Mesendoderm (in vitro differentiated cells): ENCODE data around the gene SFRP2.

Source experiments
- DNase-seq: peaks from one replicate; pipeline ENCODE4 v3.0.0; 2013
- H2AK5ac ChIP-seq: 2 replicates; pipeline ENCODE4 v1.6.1; 2013; ENCODE audit warnings: low read length, inconsistent platforms
- H2BK120ac ChIP-seq: 2 replicates; pipeline ENCODE4 v1.6.1; 2013; ENCODE audit warnings: low read depth, mild to moderate bottlenecking, low read length, moderate library complexity, mixed read lengths
- H2BK15ac ChIP-seq: replicated peaks from 2 replicates; pipeline ENCODE4 v1.6.1; 2013; ENCODE audit warnings: low read depth, mild to moderate bottlenecking, moderate library complexity
- H2BK5ac ChIP-seq: 2 replicates; pipeline ENCODE4 v1.6.1; 2013; ENCODE audit warnings: low read length, inconsistent platforms
- H3K18ac ChIP-seq: 2 replicates; pipeline ENCODE4 v1.6.1; 2013; ENCODE audit warnings: mild to moderate bottlenecking, low read length, mixed read lengths
- H3K23ac ChIP-seq: one replicate; pipeline ENCODE4 v1.6.1; 2013; ENCODE audit warnings: low read length
- H3K27ac ChIP-seq: 2 replicates; pipeline ENCODE4 v1.5.1; 2013; ENCODE audit warnings: low read depth, mild to moderate bottlenecking, inconsistent platforms, low read length, moderate library complexity
- H3K27me3 ChIP-seq: 2 replicates; pipeline ENCODE4 v1.6.1; 2013; ENCODE audit warnings: low read length, control low read depth, mild to moderate bottlenecking, inconsistent platforms; ENCODE audit not compliant: insufficient read depth, poor library complexity
- H3K36me3 ChIP-seq: 2 replicates; pipeline ENCODE4 v1.6.1; 2013; ENCODE audit warnings: low read length, inconsistent platforms; ENCODE audit not compliant: control insufficient read depth, insufficient read depth
- H3K4ac ChIP-seq: one replicate; pipeline ENCODE4 v1.6.1; 2013; ENCODE audit warnings: low read depth, mild to moderate bottlenecking, low read length, moderate library complexity
- H3K4me1 ChIP-seq: 2 replicates; pipeline ENCODE4 v1.6.1; 2013; ENCODE audit warnings: low read depth, low read length, inconsistent platforms; ENCODE audit not compliant: control insufficient read depth
- H3K4me2 ChIP-seq: 2 replicates; pipeline ENCODE4 v1.6.1; 2013; ENCODE audit warnings: low read length
- H3K4me3 ChIP-seq: 2 replicates; pipeline ENCODE4 v1.5.1; 2013; ENCODE audit warnings: mild to moderate bottlenecking, low read length
- H3K56ac ChIP-seq: one replicate; pipeline ENCODE4 v1.6.1; 2013; ENCODE audit warnings: low read length
- H3K79me1 ChIP-seq: 2 replicates; pipeline ENCODE4 v1.6.1; 2013; ENCODE audit warnings: low read length, inconsistent platforms
- H3K79me2 ChIP-seq: 2 replicates; pipeline ENCODE4 v1.6.1; 2013; ENCODE audit warnings: mild to moderate bottlenecking, low read length; ENCODE audit not compliant: control insufficient read depth, insufficient read depth
- H3K9ac ChIP-seq: 2 replicates; pipeline ENCODE4 v1.6.1; 2013; ENCODE audit warnings: low read length, inconsistent platforms
- H4K5ac ChIP-seq: one replicate; pipeline ENCODE4 v1.6.1; 2013; ENCODE audit warnings: low read length
- H4K8ac ChIP-seq: one replicate; pipeline ENCODE4 v1.6.1; 2013; ENCODE audit warnings: low read depth, mild to moderate bottlenecking, control low read depth, low read length, moderate library complexity
- WGBS: extraction: QIAGEN DNeasy Blood & Tissue Kit; methylation state at CpG from one replicate; pipeline ENCODE4 v1.1.7; 2013; ENCODE audit warnings: low lambda C conversion rate, missing lambda C conversion rate; ENCODE audit not compliant: insufficient coverage; ENCODE audit errors: extremely low coverage; 5-methylcytosine and 5-hydroxymethylcytosine counted together

Gene SFRP2

DNA sequence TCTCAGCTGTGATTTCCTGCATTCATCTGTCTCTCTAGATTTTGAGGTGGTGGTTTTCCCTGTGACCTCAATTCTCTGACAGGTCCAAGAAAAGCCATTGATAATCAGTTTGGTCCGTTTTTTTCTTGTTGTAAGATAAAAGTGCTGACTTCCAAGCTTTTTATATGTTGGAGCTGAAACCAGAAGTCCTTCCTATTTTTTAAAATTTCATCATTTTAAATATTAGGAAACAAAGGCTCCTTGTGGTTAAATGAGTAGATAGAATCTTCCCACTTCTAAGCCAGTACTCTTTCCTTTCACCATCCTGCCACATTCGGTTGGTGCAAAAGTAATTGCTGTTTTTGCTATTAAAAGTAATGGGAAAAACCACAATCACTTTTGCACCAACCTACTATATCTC is 47.3 kb downstream of the SFRP2 start:
- WGBS = no CpG with 5 or more reads among the region's 2 CpGs

DNA sequence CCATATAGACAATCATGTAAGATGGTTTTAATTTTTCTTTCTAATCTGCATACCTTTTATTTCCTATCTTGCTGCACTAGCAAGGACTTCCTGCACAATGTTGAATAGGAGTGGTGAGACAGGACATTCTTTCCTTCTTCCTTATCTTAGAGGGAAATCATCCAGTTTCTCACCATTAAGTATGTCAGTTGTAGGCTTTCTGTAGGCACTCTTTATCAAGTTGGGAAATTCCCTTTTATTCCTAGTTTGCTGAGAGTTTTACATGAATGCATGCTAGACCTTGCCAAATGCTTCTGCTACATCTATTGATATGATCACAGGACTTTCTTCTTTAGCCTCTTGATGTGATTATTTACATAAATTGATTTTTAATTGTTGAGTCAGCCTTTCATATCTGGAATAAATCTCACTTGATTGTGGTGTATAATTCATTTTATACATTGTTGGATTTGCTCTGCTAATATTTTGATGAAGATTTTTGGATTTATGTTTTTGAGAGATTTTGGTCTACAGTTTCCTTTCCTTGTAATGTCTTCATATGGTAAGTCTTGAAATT is 52.9 kb downstream of the SFRP2 start:
- no peak for DNase-seq
- H3K27me3 ChIP-seq = no peaks in the 10 kb centered on the region
- no peaks in the 10 kb centered on the region for H3K36me3 ChIP-seq
- H4K5ac ChIP-seq = no peak overlapping the region
- H2AK5ac ChIP-seq = no peak overlapping the region
- no peak overlapping the region for H3K18ac ChIP-seq
- H2BK5ac ChIP-seq = no peak overlapping the region
- H3K27ac ChIP-seq = no peak overlapping the region
- H3K79me1 ChIP-seq = no peaks in the 10 kb centered on the region
- no peak overlapping the region for H4K8ac ChIP-seq
- no peak overlapping the region for H3K4ac ChIP-seq
- no peak overlapping the region for H2BK15ac ChIP-seq
- no peak overlapping the region for H3K56ac ChIP-seq
- H3K4me1 ChIP-seq = no peaks in the 10 kb centered on the region
- no peaks in the 10 kb centered on the region for H3K79me2 ChIP-seq
- no peak overlapping the region for H3K4me3 ChIP-seq
- H3K23ac ChIP-seq = no peak overlapping the region
- no peak overlapping the region for H2BK120ac ChIP-seq
- no peak overlapping the region for H3K4me2 ChIP-seq
- no peak overlapping the region for H3K9ac ChIP-seq

More for the DNA sequence above, 47.3 kb downstream of the SFRP2 start:
- H3K9ac ChIP-seq = no peak overlapping the region
- no peaks in the 10 kb centered on the region for H3K79me1 ChIP-seq
- no peak overlapping the region for H2AK5ac ChIP-seq
- no peak for DNase-seq
- no peak overlapping the region for H3K23ac ChIP-seq
- H3K4me2 ChIP-seq = no peak overlapping the region
- no peak overlapping the region for H3K56ac ChIP-seq
- no peak overlapping the region for H4K5ac ChIP-seq
- H2BK120ac ChIP-seq = no peak overlapping the region
- H3K27me3 ChIP-seq = no peaks in the 10 kb centered on the region
- no peak overlapping the region for H3K27ac ChIP-seq
- no peak overlapping the region for H2BK15ac ChIP-seq
- no peaks in the 10 kb centered on the region for H3K36me3 ChIP-seq
- no peaks in the 10 kb centered on the region for H3K4me1 ChIP-seq
- no peak overlapping the region for H4K8ac ChIP-seq
- no peak overlapping the region for H3K4me3 ChIP-seq
- no peak overlapping the region for H3K4ac ChIP-seq
- no peak overlapping the region for H3K18ac ChIP-seq
- H2BK5ac ChIP-seq = no peak overlapping the region
- H3K79me2 ChIP-seq = no peaks in the 10 kb centered on the region

DNA sequence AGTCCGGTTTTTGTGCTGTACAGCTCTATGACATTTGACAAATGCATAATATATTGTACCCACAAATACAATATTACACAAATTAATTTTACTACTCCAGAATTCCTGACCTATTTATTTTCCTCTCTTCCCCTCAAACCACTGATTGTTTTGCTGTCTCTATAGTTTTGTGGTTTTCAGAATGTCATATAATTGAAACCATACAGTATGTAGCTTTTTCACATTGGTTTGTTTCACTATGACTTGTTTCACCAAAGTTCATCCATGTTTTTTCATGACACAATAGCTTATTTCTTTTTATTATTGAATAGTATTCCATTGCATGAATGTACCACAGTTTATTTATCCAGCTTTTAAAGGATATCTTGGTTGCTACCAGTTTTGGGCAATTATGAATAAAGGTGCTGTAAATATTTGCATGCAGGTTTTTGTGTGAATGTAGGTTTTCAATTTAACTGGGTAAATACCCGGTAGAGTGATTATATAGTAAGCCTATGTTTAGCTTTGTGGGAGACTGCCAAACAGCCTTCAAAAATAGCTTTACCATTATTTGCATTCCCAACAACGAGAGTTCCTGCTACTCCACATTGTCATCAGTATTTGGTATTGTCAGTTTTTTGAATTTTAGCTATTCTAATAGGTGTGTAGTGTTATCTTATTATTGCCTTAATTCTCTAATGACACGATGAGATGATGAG is 55.0 kb downstream of the SFRP2 start:
- DNase-seq = no peak
- H3K56ac ChIP-seq = no peak overlapping the region

DNA sequence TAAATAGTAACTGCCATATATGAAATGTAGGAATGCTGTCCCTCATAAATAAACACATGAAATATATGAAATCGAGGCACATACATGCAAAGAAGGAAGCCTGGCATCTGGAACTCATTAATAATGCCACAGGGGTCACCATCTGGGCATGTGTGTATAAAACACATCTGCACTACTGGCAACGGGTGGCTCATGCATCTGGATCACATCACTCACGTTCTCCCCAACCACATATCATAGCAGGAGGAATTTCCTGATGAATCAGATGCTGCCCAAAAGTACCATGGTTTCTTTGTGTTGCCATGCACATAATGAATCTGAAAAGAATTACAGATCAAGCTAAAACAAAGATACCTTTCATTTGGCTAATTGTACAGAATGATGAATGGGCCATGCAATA is 57.6 kb downstream of the SFRP2 start:
- Histone ChIP-seq H3K4me3 (no peak overlapping the region), H3K79me1 (no peaks in the 10 kb centered on the region), H2BK120ac (no peak overlapping the region), H4K8ac (no peak overlapping the region), H3K23ac (no peak overlapping the region), H3K4me2 (no peak overlapping the region), H2BK5ac (no peak overlapping the region), H3K4me1 (no peaks in the 10 kb centered on the region), H2AK5ac (no peak overlapping the region), H3K27me3 (no peaks in the 10 kb centered on the region), H3K4ac (no peak overlapping the region), H3K9ac (no peak overlapping the region), H3K79me2 (no peaks in the 10 kb centered on the region), H3K18ac (no peak overlapping the region), H4K5ac (no peak overlapping the region), H3K36me3 (no peaks in the 10 kb centered on the region), H2BK15ac (no peak overlapping the region), H3K56ac (no peak overlapping the region), H3K27ac (no peak overlapping the region)
- no CpG with 5 or more reads among the region's 3 CpGs for whole genome bisulfite sequencing
- DNase-seq = no peak

More for the DNA sequence above, 55.0 kb downstream of the SFRP2 start:
- no peaks in the 10 kb centered on the region for H3K79me2 ChIP-seq
- H3K4me1 ChIP-seq = no peaks in the 10 kb centered on the region
- H4K5ac ChIP-seq = no peak overlapping the region
- H2AK5ac ChIP-seq = no peak overlapping the region
- H4K8ac ChIP-seq = no peak overlapping the region
- no peak overlapping the region for H3K4ac ChIP-seq
- no peak overlapping the region for H2BK120ac ChIP-seq
- H3K4me3 ChIP-seq = no peak overlapping the region
- no peak overlapping the region for H3K9ac ChIP-seq
- no peak overlapping the region for H2BK15ac ChIP-seq
- H3K27ac ChIP-seq = no peak overlapping the region
- no peaks in the 10 kb centered on the region for H3K36me3 ChIP-seq
- no peak overlapping the region for H3K18ac ChIP-seq
- H2BK5ac ChIP-seq = no peak overlapping the region
- H3K23ac ChIP-seq = no peak overlapping the region
- no peak overlapping the region for H3K4me2 ChIP-seq
- no peaks in the 10 kb centered on the region for H3K79me1 ChIP-seq
- no peaks in the 10 kb centered on the region for H3K27me3 ChIP-seq
- no CpG with 5 or more reads among the region's 4 CpGs for WGBS
